WTC11 (cell line): Measurements from ENCODE around the gene ITCH. TPM values are rescaled to one million over a fixed set of nuclear protein-coding genes. Genes with fewer than 3 reads are reported as not detected.

Experiments
- ATAC-seq: fragments of 200-7000 bp; cut with Tn5 transposase; 2 replicates; pipeline ENCODE4 v1.10.0; 2021; ENCODE audit warnings: mild to moderate bottlenecking, moderate library complexity
- CTCF ChIA-PET: fragments of 300-600 bp; sonication (Branson Sonifier 250); formaldehyde crosslinking; loops from one replicate; lab custom pipeline; 2021; ENCODE audit warnings: antibody characterized with exemption; lab: Charles Lee
- POLR2A ChIA-PET: fragments of 350-600 bp; sonication (Branson Sonifier 250); formaldehyde crosslinking; loops from one replicate; lab custom pipeline; 2021; ENCODE audit warnings: antibody characterized with exemption; lab: Charles Lee
- DNase-seq: peaks from one replicate; pipeline ENCODE4 v3.0.0; 2021; ENCODE audit warnings: low spot score
- H3K27ac Mint-ChIP-seq: 2 replicates; pipeline ENCODE4 v1.8.0; 2021; ENCODE audit warnings: mixed read lengths
- H3K27me3 Mint-ChIP-seq: 2 replicates; pipeline ENCODE4 v1.8.0; 2021; ENCODE audit warnings: low read depth, mild to moderate bottlenecking, moderate library complexity, mixed read lengths
- H3K36me3 Mint-ChIP-seq: 2 replicates; pipeline ENCODE4 v1.8.0; 2021; ENCODE audit warnings: mixed read lengths
- H3K4me1 Mint-ChIP-seq: 2 replicates; pipeline ENCODE4 v1.8.0; 2022; ENCODE audit warnings: mixed read lengths
- H3K4me3 Mint-ChIP-seq: 2 replicates; pipeline ENCODE4 v1.8.0; 2021; ENCODE audit warnings: mild to moderate bottlenecking, moderate library complexity, mixed read lengths
- H3K9me3 Mint-ChIP-seq: 2 replicates; pipeline ENCODE4 v1.8.0; 2021; ENCODE audit warnings: mixed read lengths
- FOXJ3 ChIP-seq: sonication (generic); formaldehyde crosslinking; IDR thresholded peaks from 2 replicates; pipeline ENCODE4 v1.9.0; 2021; ENCODE audit warnings: missing genetic modification reagents, mild to moderate bottlenecking, borderline replicate concordance
- GABPB1 ChIP-seq: sonication (generic); formaldehyde crosslinking; IDR thresholded peaks from 2 replicates; pipeline ENCODE4 v1.8.1; 2023; ENCODE audit warnings: mild to moderate bottlenecking, missing genetic modification reagents
- JAZF1 ChIP-seq: fragments of 250-450 bp; sonication (Bioruptor Pico); IDR thresholded peaks from 2 replicates; pipeline ENCODE4 v1.9.0; 2021; ENCODE audit warnings: moderate library complexity, mild to moderate bottlenecking, inconsistent platforms
- NFE2L1 ChIP-seq: sonication (generic); formaldehyde crosslinking; IDR thresholded peaks from 2 replicates; pipeline ENCODE4 v1.8.1; 2023; ENCODE audit warnings: missing genetic modification reagents
- RELA ChIP-seq: sonication (generic); formaldehyde crosslinking; IDR thresholded peaks from 2 replicates; pipeline ENCODE4 v1.8.1; 2022; ENCODE audit warnings: missing genetic modification reagents, mild to moderate bottlenecking, borderline replicate concordance
- ZNF671 ChIP-seq: fragments of 250-450 bp; sonication (Bioruptor Pico); IDR thresholded peaks from 2 replicates; pipeline ENCODE4 v1.8.0; 2021; ENCODE audit warnings: mild to moderate bottlenecking
- total RNA-seq: library from RNA; stranded (reverse); gene quantifications from 3 replicates; pipeline ENCODE4 v1.2.3, GENCODE V29; 2021
- TF ChIP-seq, protein P1 (sequence below): sonication (generic); formaldehyde crosslinking; conservative IDR thresholded peaks from 2 replicates; pipeline ENCODE4 v1.8.1; 2023; ENCODE audit warnings: mild to moderate bottlenecking, low read depth, missing genetic modification reagents, moderate library complexity
- TF ChIP-seq, protein P2 (sequence below): sonication (generic); formaldehyde crosslinking; IDR thresholded peaks from 2 replicates; pipeline ENCODE4 v1.8.1; 2022; ENCODE audit warnings: mild to moderate bottlenecking, moderate library complexity, missing genetic modification reagents
- TF ChIP-seq, protein P3 (sequence below): sonication (generic); formaldehyde crosslinking; IDR thresholded peaks from 2 replicates; pipeline ENCODE4 v1.8.0; 2023; ENCODE audit warnings: missing genetic modification reagents, mild to moderate bottlenecking, borderline replicate concordance

ITCH gene
- total RNA-seq, 1 experiment from 2014 or later = 35.8 TPM

GRCh38 chr20:34472246-34472925 is 109.3 kb downstream of the ITCH start (continued):
- TF ChIP-seq, protein P1, sequence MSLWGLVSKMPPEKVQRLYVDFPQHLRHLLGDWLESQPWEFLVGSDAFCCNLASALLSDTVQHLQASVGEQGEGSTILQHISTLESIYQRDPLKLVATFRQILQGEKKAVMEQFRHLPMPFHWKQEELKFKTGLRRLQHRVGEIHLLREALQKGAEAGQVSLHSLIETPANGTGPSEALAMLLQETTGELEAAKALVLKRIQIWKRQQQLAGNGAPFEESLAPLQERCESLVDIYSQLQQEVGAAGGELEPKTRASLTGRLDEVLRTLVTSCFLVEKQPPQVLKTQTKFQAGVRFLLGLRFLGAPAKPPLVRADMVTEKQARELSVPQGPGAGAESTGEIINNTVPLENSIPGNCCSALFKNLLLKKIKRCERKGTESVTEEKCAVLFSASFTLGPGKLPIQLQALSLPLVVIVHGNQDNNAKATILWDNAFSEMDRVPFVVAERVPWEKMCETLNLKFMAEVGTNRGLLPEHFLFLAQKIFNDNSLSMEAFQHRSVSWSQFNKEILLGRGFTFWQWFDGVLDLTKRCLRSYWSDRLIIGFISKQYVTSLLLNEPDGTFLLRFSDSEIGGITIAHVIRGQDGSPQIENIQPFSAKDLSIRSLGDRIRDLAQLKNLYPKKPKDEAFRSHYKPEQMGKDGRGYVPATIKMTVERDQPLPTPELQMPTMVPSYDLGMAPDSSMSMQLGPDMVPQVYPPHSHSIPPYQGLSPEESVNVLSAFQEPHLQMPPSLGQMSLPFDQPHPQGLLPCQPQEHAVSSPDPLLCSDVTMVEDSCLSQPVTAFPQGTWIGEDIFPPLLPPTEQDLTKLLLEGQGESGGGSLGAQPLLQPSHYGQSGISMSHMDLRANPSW (CRISPR knock-in tag) = no peak
- no peak for TF ChIP-seq NFE2L1 (CRISPR knock-in tag)

- Mint-ChIP-seq H3K4me1 (no peaks in the 10 kb centered on the region), H3K27me3 (no peaks in the 10 kb centered on the region), H3K9me3 (peaks cover 4% of the 10 kb centered on the region)
- TF ChIP-seq JAZF1 (CRISPR knock-in tag) = no peak
- 0 out of 2 replicates have a peak, but pooled peaks have one; percentile 14 for TF ChIP-seq GABPB1 (CRISPR knock-in tag)
- TF ChIP-seq, all 79 proteins: peak for 1
- Mint-ChIP-seq H3K27ac (no peak overlapping the region), H3K4me3 (no peak overlapping the region), H3K36me3 (peaks cover 34% of the 10 kb centered on the region)
- peak; percentile 94 for ATAC-seq
- ChIA-PET POLR2A (interaction anchor here (0.5 kb wide), 1 partner anchor 42 kb away, joined by 3 read pairs; no protein-coding TSS in a partner anchor), CTCF (interaction anchor here (0.6 to 2.6 kb wide), 7 partner anchors 9 to 165 kb away, joined by 3 to 36 read pairs (median 4); no protein-coding TSS in a partner anchor)
- peak; percentile 74 for DNase-seq
Observed at GRCh38 chr20:34473262-34473883, 110.3 kb downstream of the ITCH start.

- ChIA-PET POLR2A (no interaction called here), CTCF (interaction anchor here (1.1 kb wide), 2 partner anchors 47 to 164 kb away, joined by 3 read pairs; no protein-coding TSS in a partner anchor)
- H3K36me3 Mint-ChIP-seq = peaks cover 56% of the 10 kb centered on the region
- DNase-seq (peak; percentile 19), ATAC-seq (peak; percentile 75)
- TF ChIP-seq, protein P2, sequence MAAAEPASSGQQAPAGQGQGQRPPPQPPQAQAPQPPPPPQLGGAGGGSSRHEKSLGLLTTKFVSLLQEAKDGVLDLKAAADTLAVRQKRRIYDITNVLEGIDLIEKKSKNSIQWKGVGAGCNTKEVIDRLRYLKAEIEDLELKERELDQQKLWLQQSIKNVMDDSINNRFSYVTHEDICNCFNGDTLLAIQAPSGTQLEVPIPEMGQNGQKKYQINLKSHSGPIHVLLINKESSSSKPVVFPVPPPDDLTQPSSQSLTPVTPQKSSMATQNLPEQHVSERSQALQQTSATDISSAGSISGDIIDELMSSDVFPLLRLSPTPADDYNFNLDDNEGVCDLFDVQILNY (CRISPR knock-in tag) = no peak
- TF ChIP-seq ZNF671 (CRISPR knock-in tag) (no peak), RELA (CRISPR knock-in tag) (no peak), GABPB1 (CRISPR knock-in tag) (0 out of 2 replicates have a peak, but pooled peaks have one; percentile 38), FOXJ3 (no peak)
- TF ChIP-seq, protein P3, sequence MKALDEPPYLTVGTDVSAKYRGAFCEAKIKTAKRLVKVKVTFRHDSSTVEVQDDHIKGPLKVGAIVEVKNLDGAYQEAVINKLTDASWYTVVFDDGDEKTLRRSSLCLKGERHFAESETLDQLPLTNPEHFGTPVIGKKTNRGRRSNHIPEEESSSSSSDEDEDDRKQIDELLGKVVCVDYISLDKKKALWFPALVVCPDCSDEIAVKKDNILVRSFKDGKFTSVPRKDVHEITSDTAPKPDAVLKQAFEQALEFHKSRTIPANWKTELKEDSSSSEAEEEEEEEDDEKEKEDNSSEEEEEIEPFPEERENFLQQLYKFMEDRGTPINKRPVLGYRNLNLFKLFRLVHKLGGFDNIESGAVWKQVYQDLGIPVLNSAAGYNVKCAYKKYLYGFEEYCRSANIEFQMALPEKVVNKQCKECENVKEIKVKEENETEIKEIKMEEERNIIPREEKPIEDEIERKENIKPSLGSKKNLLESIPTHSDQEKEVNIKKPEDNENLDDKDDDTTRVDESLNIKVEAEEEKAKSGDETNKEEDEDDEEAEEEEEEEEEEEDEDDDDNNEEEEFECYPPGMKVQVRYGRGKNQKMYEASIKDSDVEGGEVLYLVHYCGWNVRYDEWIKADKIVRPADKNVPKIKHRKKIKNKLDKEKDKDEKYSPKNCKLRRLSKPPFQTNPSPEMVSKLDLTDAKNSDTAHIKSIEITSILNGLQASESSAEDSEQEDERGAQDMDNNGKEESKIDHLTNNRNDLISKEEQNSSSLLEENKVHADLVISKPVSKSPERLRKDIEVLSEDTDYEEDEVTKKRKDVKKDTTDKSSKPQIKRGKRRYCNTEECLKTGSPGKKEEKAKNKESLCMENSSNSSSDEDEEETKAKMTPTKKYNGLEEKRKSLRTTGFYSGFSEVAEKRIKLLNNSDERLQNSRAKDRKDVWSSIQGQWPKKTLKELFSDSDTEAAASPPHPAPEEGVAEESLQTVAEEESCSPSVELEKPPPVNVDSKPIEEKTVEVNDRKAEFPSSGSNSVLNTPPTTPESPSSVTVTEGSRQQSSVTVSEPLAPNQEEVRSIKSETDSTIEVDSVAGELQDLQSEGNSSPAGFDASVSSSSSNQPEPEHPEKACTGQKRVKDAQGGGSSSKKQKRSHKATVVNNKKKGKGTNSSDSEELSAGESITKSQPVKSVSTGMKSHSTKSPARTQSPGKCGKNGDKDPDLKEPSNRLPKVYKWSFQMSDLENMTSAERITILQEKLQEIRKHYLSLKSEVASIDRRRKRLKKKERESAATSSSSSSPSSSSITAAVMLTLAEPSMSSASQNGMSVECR (CRISPR knock-in tag) = no peak
- no peak overlapping the region for H3K4me3 Mint-ChIP-seq
- no peak overlapping the region for H3K27ac Mint-ChIP-seq
- peaks cover 12% of the 10 kb centered on the region for H3K9me3 Mint-ChIP-seq
- no peaks in the 10 kb centered on the region for H3K4me1 Mint-ChIP-seq
- no peaks in the 10 kb centered on the region for H3K27me3 Mint-ChIP-seq
Observed at GRCh38 chr20:34475979-34476736, 113.1 kb downstream of the ITCH start.
